B cell (primary cell): ENCODE measurements around the gene KCNT2.
"Not testable (repeated sequence)": the region's sequence is repeated elsewhere in the genome, so short reads cannot be mapped to it uniquely, and the experiment has no call there.

Experiments
- EZH2 ChIP-seq: IDR thresholded peaks from 2 replicates; pipeline ENCODE4 v1.6.1; 2012; ENCODE audit warnings: borderline replicate concordance, low read depth, mild to moderate bottlenecking, moderate library complexity, low read length; ENCODE audit not compliant: insufficient read depth, poor library complexity, severe bottlenecking
- TF ChIP-seq, protein P1 (sequence below): fragments of 200-600 bp; IDR thresholded peaks from one replicate; pipeline ENCODE4 v1.8.0; 2022; ENCODE audit warnings: antibody characterized with exemption, mild to moderate bottlenecking

DNA sequence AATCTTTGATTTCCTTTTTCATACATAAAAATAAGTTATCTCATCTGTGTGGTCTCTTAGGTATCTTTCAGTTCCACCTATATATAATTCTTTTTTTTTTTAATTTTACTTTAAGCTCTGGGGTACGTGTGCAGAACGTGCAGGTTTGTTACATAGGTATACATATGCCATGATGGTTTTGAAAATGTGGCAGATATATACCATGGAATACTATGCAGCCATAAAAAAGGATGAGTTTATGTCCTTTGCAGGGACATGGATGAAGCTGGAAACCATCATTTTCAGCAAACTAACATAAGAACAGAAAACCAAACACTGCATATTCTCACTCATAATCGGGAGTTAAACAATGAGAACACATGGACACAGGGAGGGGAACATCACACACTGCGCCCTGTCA, 345.2 kb downstream of the KCNT2 start:
- TF ChIP-seq, protein P1, sequence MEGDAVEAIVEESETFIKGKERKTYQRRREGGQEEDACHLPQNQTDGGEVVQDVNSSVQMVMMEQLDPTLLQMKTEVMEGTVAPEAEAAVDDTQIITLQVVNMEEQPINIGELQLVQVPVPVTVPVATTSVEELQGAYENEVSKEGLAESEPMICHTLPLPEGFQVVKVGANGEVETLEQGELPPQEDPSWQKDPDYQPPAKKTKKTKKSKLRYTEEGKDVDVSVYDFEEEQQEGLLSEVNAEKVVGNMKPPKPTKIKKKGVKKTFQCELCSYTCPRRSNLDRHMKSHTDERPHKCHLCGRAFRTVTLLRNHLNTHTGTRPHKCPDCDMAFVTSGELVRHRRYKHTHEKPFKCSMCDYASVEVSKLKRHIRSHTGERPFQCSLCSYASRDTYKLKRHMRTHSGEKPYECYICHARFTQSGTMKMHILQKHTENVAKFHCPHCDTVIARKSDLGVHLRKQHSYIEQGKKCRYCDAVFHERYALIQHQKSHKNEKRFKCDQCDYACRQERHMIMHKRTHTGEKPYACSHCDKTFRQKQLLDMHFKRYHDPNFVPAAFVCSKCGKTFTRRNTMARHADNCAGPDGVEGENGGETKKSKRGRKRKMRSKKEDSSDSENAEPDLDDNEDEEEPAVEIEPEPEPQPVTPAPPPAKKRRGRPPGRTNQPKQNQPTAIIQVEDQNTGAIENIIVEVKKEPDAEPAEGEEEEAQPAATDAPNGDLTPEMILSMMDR = not testable (repeated sequence)
- TF ChIP-seq EZH2 = not testable (repeated sequence)
